ENCODE measurements around the gene DPP7.

Gene DPP7

GRCh38 chr9:137114613-137115393, at the start of gene DPP7:
Gene DPP7, minus strand, starts transcription at chr9:137114733. Its CDS starts 20 bp downstream, at chr9:137114713.
- peak; percentile 60 for DNase-seq

- no peak for DNase-seq
These were observed 49.3 kb upstream of the DPP7 start for GRCh38 chr9:137163805-137164204.

- DNase-seq, result no peak
These were observed 48.8 kb upstream of the DPP7 start for GRCh38 chr9:137163365-137163715.

GRCh38 chr9:137162505-137163364, 48.2 kb upstream of the DPP7 start:
- DNase-seq, result peak; percentile 5

GRCh38 chr9:137161558-137162486, 47.3 kb upstream of the DPP7 start:
- no peak for DNase-seq

- DNase-seq, result no peak
These were observed 46.4 kb upstream of the DPP7 start for GRCh38 chr9:137160716-137161557.

- DNase-seq, result no peak
These were observed 45.5 kb upstream of the DPP7 start for GRCh38 chr9:137160054-137160425.

- DNase-seq, result no peak
These were observed 44.8 kb upstream of the DPP7 start for GRCh38 chr9:137159105-137160053.

GRCh38 chr9:137158625-137159024, 44.1 kb upstream of the DPP7 start:
- no peak for DNase-seq

GRCh38 chr9:137157618-137158415, 43.3 kb upstream of the DPP7 start:
- no peak for DNase-seq

- DNase-seq, result peak; percentile 29
These were observed 42.2 kb upstream of the DPP7 start for GRCh38 chr9:137156567-137157375.

- DNase-seq, result no peak
These were observed 38.4 kb upstream of the DPP7 start for GRCh38 chr9:137152844-137153405.

GRCh38 chr9:137150617-137151457, 36.3 kb upstream of the DPP7 start:
- peak; percentile 10 for DNase-seq

- no peak for DNase-seq
These were observed 35.5 kb upstream of the DPP7 start for GRCh38 chr9:137149942-137150616.

GRCh38 chr9:137149363-137149762, 34.8 kb upstream of the DPP7 start:
- DNase-seq, result no peak

- no peak for DNase-seq
These were observed 34.1 kb upstream of the DPP7 start for GRCh38 chr9:137148661-137149060.

GRCh38 chr9:137148242-137148641, 33.7 kb upstream of the DPP7 start:
- DNase-seq, result no peak

Measured in CD4-positive, alpha-beta T cell treated with Interleukin-4 for 4 hours (primary cell).